Stimulated activated naive B cell treated with anti-CD40 and anti-IgM and Interleukin-4, amounts not matched to agents 10 μg/mL and 1 μg/mL and 100 μg/mL, for 72 hours (primary cell): Measurements from ENCODE around the gene ARHGAP15.

Experiments
- ATAC-seq, 2 donors: fragments of 150-1000 bp; cut with Tn5 transposase; replicated peaks; 2 replicates each; pipeline ENCODE4 v1.10.0; 2021; ENCODE audit warnings: moderate library complexity in 1 of 2
- DNase-seq: peaks from one replicate; pipeline ENCODE4 v3.0.0; 2021
- H3K27ac Mint-ChIP-seq: one replicate; pipeline ENCODE4 v1.8.0; 2022; ENCODE audit warnings: mild to moderate bottlenecking, mixed read lengths
- H3K27me3 Mint-ChIP-seq, 2 donors: one replicate each; pipeline ENCODE4 v1.8.0; 2022; ENCODE audit warnings: mixed read lengths in 2 of 2
- H3K36me3 Mint-ChIP-seq, 2 donors: one replicate each; pipeline ENCODE4 v1.8.0; 2022; ENCODE audit warnings: mixed read lengths in 2 of 2, mild to moderate bottlenecking in 1 of 2
- H3K4me1 Mint-ChIP-seq, 2 donors: one replicate each; pipeline ENCODE4 v1.8.0; 2022; ENCODE audit warnings: mixed read lengths in 2 of 2, mild to moderate bottlenecking in 1 of 2
- H3K4me3 Mint-ChIP-seq, 2 donors: one replicate each; pipeline ENCODE4 v1.8.0; 2022; ENCODE audit warnings: mild to moderate bottlenecking in 2 of 2, mixed read lengths in 2 of 2, moderate library complexity in 1 of 2
- H3K9me3 Mint-ChIP-seq, 2 donors: one replicate each; pipeline ENCODE4 v1.8.0; 2022; ENCODE audit warnings: mixed read lengths in 2 of 2, mild to moderate bottlenecking in 1 of 2

Gene ARHGAP15

GRCh38 chr2:143732871-143733270 lies 603.7 kb downstream of the ARHGAP15 start:
- peaks cover 23 to 37% of the 10 kb centered on the region in 2 donors for H3K4me1 Mint-ChIP-seq
- no peaks in the 10 kb centered on the region for H3K9me3 Mint-ChIP-seq
- peaks cover 12 to 17% of the 10 kb centered on the region in 2 donors for H3K36me3 Mint-ChIP-seq
- H3K27ac Mint-ChIP-seq: no peak overlapping the region
- H3K4me3 Mint-ChIP-seq: no peak overlapping the region
- DNase-seq: no peak
- H3K27me3 Mint-ChIP-seq: no peaks in the 10 kb centered on the region
- no peak for ATAC-seq

- no peak for DNase-seq
- Mint-ChIP-seq H3K27ac (no peak overlapping the region), H3K4me1 (peaks cover 16 to 22% of the 10 kb centered on the region in 2 donors), H3K9me3 (no peaks in the 10 kb centered on the region), H3K4me3 (no peak overlapping the region), H3K36me3 (peaks cover 14 to 17% of the 10 kb centered on the region in 2 donors), H3K27me3 (no peaks in the 10 kb centered on the region)
- ATAC-seq: no peak
These were observed 605.3 kb downstream of the ARHGAP15 start for GRCh38 chr2:143734507-143734906.

GRCh38 chr2:143736904-143737303 lies 607.7 kb downstream of the ARHGAP15 start:
- ATAC-seq (no peak), DNase-seq (no peak)
- Mint-ChIP-seq H3K27me3 (no peaks in the 10 kb centered on the region), H3K36me3 (peaks cover 19 to 30% of the 10 kb centered on the region in 2 donors), H3K27ac (no peak overlapping the region), H3K4me3 (no peak overlapping the region), H3K9me3 (no peaks in the 10 kb centered on the region), H3K4me1 (peaks cover 0 to 3% of the 10 kb centered on the region in 2 donors)

- DNase-seq: no peak
- H3K36me3 Mint-ChIP-seq: peaks cover 21 to 34% of the 10 kb centered on the region in 2 donors
- no peaks in the 10 kb centered on the region for H3K4me1 Mint-ChIP-seq
- ATAC-seq: no peak
- H3K27ac Mint-ChIP-seq: no peak overlapping the region
- H3K27me3 Mint-ChIP-seq: no peaks in the 10 kb centered on the region
- H3K4me3 Mint-ChIP-seq: no peak overlapping the region
- no peaks in the 10 kb centered on the region for H3K9me3 Mint-ChIP-seq
These were observed 611.2 kb downstream of the ARHGAP15 start for GRCh38 chr2:143740431-143740830.

GRCh38 chr2:143741205-143741604 lies 612.0 kb downstream of the ARHGAP15 start:
- DNase-seq (no peak), ATAC-seq (no peak)
- H3K9me3 Mint-ChIP-seq: no peaks in the 10 kb centered on the region
- H3K4me3 Mint-ChIP-seq: no peak overlapping the region
- no peaks in the 10 kb centered on the region for H3K27me3 Mint-ChIP-seq
- no peaks in the 10 kb centered on the region for H3K4me1 Mint-ChIP-seq
- no peak overlapping the region for H3K27ac Mint-ChIP-seq
- H3K36me3 Mint-ChIP-seq: peaks cover 21 to 37% of the 10 kb centered on the region in 2 donors

GRCh38 chr2:143742581-143742980 lies 613.4 kb downstream of the ARHGAP15 start:
- Mint-ChIP-seq H3K27me3 (no peaks in the 10 kb centered on the region), H3K36me3 (peaks cover 21 to 38% of the 10 kb centered on the region in 2 donors), H3K4me1 (no peaks in the 10 kb centered on the region), H3K4me3 (no peak overlapping the region), H3K27ac (no peak overlapping the region), H3K9me3 (no peaks in the 10 kb centered on the region)
- no peak for ATAC-seq
- no peak for DNase-seq

GRCh38 chr2:143744114-143744513 lies 614.9 kb downstream of the ARHGAP15 start:
- no peak for DNase-seq
- Mint-ChIP-seq H3K9me3 (no peaks in the 10 kb centered on the region), H3K36me3 (peaks cover 16 to 32% of the 10 kb centered on the region in 2 donors), H3K27ac (no peak overlapping the region), H3K27me3 (no peaks in the 10 kb centered on the region), H3K4me1 (no peaks in the 10 kb centered on the region), H3K4me3 (no peak overlapping the region)
- ATAC-seq: no peak

- ATAC-seq (no peak), DNase-seq (no peak)
- no peak overlapping the region for H3K4me3 Mint-ChIP-seq
- peaks cover 10 to 30% of the 10 kb centered on the region in 2 donors for H3K36me3 Mint-ChIP-seq
- H3K4me1 Mint-ChIP-seq: no peaks in the 10 kb centered on the region
- H3K27me3 Mint-ChIP-seq: no peaks in the 10 kb centered on the region
- no peak overlapping the region for H3K27ac Mint-ChIP-seq
- no peaks in the 10 kb centered on the region for H3K9me3 Mint-ChIP-seq
These were observed 615.8 kb downstream of the ARHGAP15 start for GRCh38 chr2:143745060-143745459.

GRCh38 chr2:143754742-143755141 lies 625.5 kb downstream of the ARHGAP15 start:
- Mint-ChIP-seq H3K4me3 (no peak overlapping the region), H3K27ac (no peak overlapping the region), H3K36me3 (peaks cover 5 to 21% of the 10 kb centered on the region in 2 donors), H3K9me3 (no peaks in the 10 kb centered on the region), H3K27me3 (no peaks in the 10 kb centered on the region), H3K4me1 (peaks cover 2 to 8% of the 10 kb centered on the region in 2 donors)
- no peak for ATAC-seq
- DNase-seq: no peak

- H3K36me3 Mint-ChIP-seq: peaks cover 0 to 1% of the 10 kb centered on the region in 2 donors
- no peak overlapping the region for H3K27ac Mint-ChIP-seq
- H3K27me3 Mint-ChIP-seq: no peaks in the 10 kb centered on the region
- no peak overlapping the region for H3K4me3 Mint-ChIP-seq
- DNase-seq (no peak), ATAC-seq (no peak)
- H3K9me3 Mint-ChIP-seq: no peaks in the 10 kb centered on the region
- H3K4me1 Mint-ChIP-seq: peaks cover 2 to 8% of the 10 kb centered on the region in 2 donors
These were observed 629.6 kb downstream of the ARHGAP15 start for GRCh38 chr2:143758629-143759330.

- DNase-seq (no peak), ATAC-seq (no peak)
- peaks cover 2 to 6% of the 10 kb centered on the region in 2 donors for H3K4me1 Mint-ChIP-seq
- H3K27ac Mint-ChIP-seq: no peak overlapping the region
- H3K4me3 Mint-ChIP-seq: no peak overlapping the region
- H3K9me3 Mint-ChIP-seq: no peaks in the 10 kb centered on the region
- H3K27me3 Mint-ChIP-seq: no peaks in the 10 kb centered on the region
- peaks cover 4 to 5% of the 10 kb centered on the region in 2 donors for H3K36me3 Mint-ChIP-seq
These were observed 630.2 kb downstream of the ARHGAP15 start for GRCh38 chr2:143759455-143759854.

GRCh38 chr2:143762176-143762928 lies 633.1 kb downstream of the ARHGAP15 start:
- ATAC-seq: no peak
- DNase-seq: no peak
- peaks cover 0 to 2% of the 10 kb centered on the region in 2 donors for H3K4me1 Mint-ChIP-seq
- peaks cover 9 to 12% of the 10 kb centered on the region in 2 donors for H3K36me3 Mint-ChIP-seq
- H3K27ac Mint-ChIP-seq: no peak overlapping the region
- no peaks in the 10 kb centered on the region for H3K27me3 Mint-ChIP-seq
- no peak overlapping the region for H3K4me3 Mint-ChIP-seq
- H3K9me3 Mint-ChIP-seq: no peaks in the 10 kb centered on the region

GRCh38 chr2:143764261-143764660 lies 635.0 kb downstream of the ARHGAP15 start:
- peaks cover 0 to 2% of the 10 kb centered on the region in 2 donors for H3K4me1 Mint-ChIP-seq
- H3K4me3 Mint-ChIP-seq: no peak overlapping the region
- H3K27ac Mint-ChIP-seq: no peak overlapping the region
- DNase-seq (no peak), ATAC-seq (no peak)
- no peaks in the 10 kb centered on the region for H3K9me3 Mint-ChIP-seq
- H3K27me3 Mint-ChIP-seq: no peaks in the 10 kb centered on the region
- H3K36me3 Mint-ChIP-seq: peaks cover 18 to 27% of the 10 kb centered on the region in 2 donors

GRCh38 chr2:143764706-143765105 lies 635.5 kb downstream of the ARHGAP15 start:
- no peak overlapping the region for H3K4me3 Mint-ChIP-seq
- peaks cover 0 to 2% of the 10 kb centered on the region in 2 donors for H3K4me1 Mint-ChIP-seq
- ATAC-seq (no peak), DNase-seq (no peak)
- no peaks in the 10 kb centered on the region for H3K27me3 Mint-ChIP-seq
- H3K27ac Mint-ChIP-seq: no peak overlapping the region
- H3K9me3 Mint-ChIP-seq: no peaks in the 10 kb centered on the region
- peaks cover 18 to 29% of the 10 kb centered on the region in 2 donors for H3K36me3 Mint-ChIP-seq

GRCh38 chr2:143768991-143769390 lies 639.8 kb downstream of the ARHGAP15 start:
- H3K27me3 Mint-ChIP-seq: no peaks in the 10 kb centered on the region
- H3K4me3 Mint-ChIP-seq: no peak overlapping the region
- H3K27ac Mint-ChIP-seq: no peak overlapping the region
- H3K9me3 Mint-ChIP-seq: no peaks in the 10 kb centered on the region
- no peak for DNase-seq
- ATAC-seq: no peak
- peaks cover 21 to 29% of the 10 kb centered on the region in 2 donors for H3K36me3 Mint-ChIP-seq
- H3K4me1 Mint-ChIP-seq: peaks cover 0 to 2% of the 10 kb centered on the region in 2 donors
